ENCODE measurements around the gene ZMYM4. TPM values are rescaled to one million over a fixed set of nuclear protein-coding genes. Genes with fewer than 3 reads are reported as not detected.
"Not testable (repeated sequence)": the region's sequence is repeated elsewhere in the genome, so short reads cannot be mapped to it uniquely, and the experiment has no call there.

The ZMYM4 gene
- total RNA-seq, 1 experiment from 2014 or later: 66.0 TPM

DNA sequence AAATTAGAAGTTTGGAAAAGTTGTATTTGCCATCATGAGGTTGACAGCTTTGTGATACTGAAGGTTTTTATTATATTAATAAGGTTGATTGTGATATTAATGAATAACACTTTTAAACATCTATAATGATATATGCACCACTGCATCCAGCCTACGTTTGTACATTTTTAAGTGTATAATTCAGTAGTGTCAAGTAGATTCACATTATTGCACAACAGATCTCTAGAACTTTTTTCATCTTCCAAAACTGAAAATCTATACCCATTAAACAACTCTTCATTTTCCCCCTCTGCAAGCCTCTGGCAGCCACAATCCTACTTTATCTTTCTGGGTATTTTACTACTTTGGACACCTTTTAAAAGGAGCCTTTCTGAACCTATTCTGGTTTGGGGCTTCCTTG is 37.2 kb upstream of the ZMYM4 start:
- no peak overlapping the region for H2AK5ac ChIP-seq (ENCODE audit: insufficient read length, low read length)
- no peak overlapping the region for H3K4me2 ChIP-seq (ENCODE audit: insufficient read depth, insufficient read length, low read length)
- H4K5ac ChIP-seq (ENCODE audit: insufficient read length, low read depth, low read length): no peak overlapping the region
- WGBS (ENCODE audit: extremely low coverage, insufficient read length, low lambda C conversion rate): no CpG with 5 or more reads among the region's 1 CpG
- H3K79me2 ChIP-seq (ENCODE audit: insufficient read depth, low read length): no peaks in the 10 kb centered on the region
- H3K9me3 Mint-ChIP-seq: no peaks in the 10 kb centered on the region
- no peak for DNase-seq
- H3K79me1 ChIP-seq (ENCODE audit: insufficient read depth, low read depth, low read length, poor library complexity, severe bottlenecking): no peaks in the 10 kb centered on the region
- H2BK12ac ChIP-seq (ENCODE audit: insufficient read length, low read depth, low read length): no peak overlapping the region
- H3K27me3 ChIP-seq (ENCODE audit: insufficient read depth, low read length): no peaks in the 10 kb centered on the region
- no peaks in the 10 kb centered on the region for H3K4me1 Mint-ChIP-seq
- no peak overlapping the region for H3K27ac Mint-ChIP-seq
- H3K27ac ChIP-seq (ENCODE audit: insufficient read length, low read depth, low read length): no peak overlapping the region
- H3K9ac ChIP-seq (ENCODE audit: extremely low read depth, insufficient read length, low read length): no peak overlapping the region
- no peaks in the 10 kb centered on the region for H3K4me1 ChIP-seq (ENCODE audit: insufficient read depth, low read length)
- H3K27me3 Mint-ChIP-seq (ENCODE audit: low read depth): no peaks in the 10 kb centered on the region
- no peak overlapping the region for H3K56ac ChIP-seq (ENCODE audit: insufficient read length, low read depth, low read length)
- H2AFZ ChIP-seq (ENCODE audit: low read length): no peak overlapping the region
- H4K91ac ChIP-seq (ENCODE audit: insufficient read length, low read depth, low read length): no peak overlapping the region
- no peaks in the 10 kb centered on the region for H3K36me3 Mint-ChIP-seq (ENCODE audit: insufficient read depth in 1 of 3, low read depth in 3 of 3)
- no peak for TF ChIP-seq CTCF (conservative IDR thresholded peaks at IDR 0.05)
- no peak overlapping the region for H3K4ac ChIP-seq (ENCODE audit: low read depth, low read length)
- no peak overlapping the region for H3K14ac ChIP-seq (ENCODE audit: insufficient read depth, low read length)
- no peak overlapping the region for H3T11ph ChIP-seq (ENCODE audit: low read length)
- H3K4me3 Mint-ChIP-seq: no peak overlapping the region
- no peak overlapping the region for H2BK5ac ChIP-seq (ENCODE audit: insufficient read length, low read length)
- no peak overlapping the region for H2BK15ac ChIP-seq (ENCODE audit: low read depth, low read length)
- no peak overlapping the region for H2BK120ac ChIP-seq (ENCODE audit: low read depth, low read length, poor library complexity, severe bottlenecking)
- H2BK20ac ChIP-seq (ENCODE audit: low read depth, low read length, poor library complexity, severe bottlenecking): no peak overlapping the region
- H4K20me1 ChIP-seq (ENCODE audit: control insufficient read depth, insufficient read depth, insufficient read length): no peaks in the 10 kb centered on the region
- H3K23me2 ChIP-seq (ENCODE audit: insufficient read length, low read depth, low read length, poor library complexity, severe bottlenecking): no peaks in the 10 kb centered on the region
- no peak overlapping the region for H4K8ac ChIP-seq (replicated peaks; ENCODE audit: insufficient read length, low read depth, low read length)
- H3K9me3 ChIP-seq (ENCODE audit: control insufficient read depth, low read depth, low read length): no peaks in the 10 kb centered on the region
- no peak overlapping the region for H3K18ac ChIP-seq (ENCODE audit: insufficient read length, low read depth, low read length)
- no peak overlapping the region for H3K23ac ChIP-seq (ENCODE audit: insufficient read length, low read depth, low read length)

GRCh38 chr1:35236772-35237171 is 31.7 kb upstream of the ZMYM4 start:
- not testable (repeated sequence) for H3K4me1 Mint-ChIP-seq; H3K9ac ChIP-seq (ENCODE audit: extremely low read depth, insufficient read length, low read length); H3K79me2 ChIP-seq (ENCODE audit: insufficient read depth, low read length); H3K23me2 ChIP-seq (ENCODE audit: insufficient read length, low read depth, low read length, poor library complexity, severe bottlenecking); H2AK5ac ChIP-seq (ENCODE audit: insufficient read length, low read length); H3K4me3 Mint-ChIP-seq; H4K5ac ChIP-seq (ENCODE audit: insufficient read length, low read depth, low read length); H2BK15ac ChIP-seq (ENCODE audit: low read depth, low read length); H2AFZ ChIP-seq (ENCODE audit: low read length); H3K36me3 Mint-ChIP-seq (ENCODE audit: insufficient read depth in 1 of 3, low read depth in 3 of 3); H3K27ac Mint-ChIP-seq; H3K9me3 ChIP-seq (ENCODE audit: control insufficient read depth, low read depth, low read length); H3K27me3 Mint-ChIP-seq (ENCODE audit: low read depth); H3K4ac ChIP-seq (ENCODE audit: low read depth, low read length); H3K79me1 ChIP-seq (ENCODE audit: insufficient read depth, low read depth, low read length, poor library complexity, severe bottlenecking); H3K27me3 ChIP-seq (ENCODE audit: insufficient read depth, low read length); H3K56ac ChIP-seq (ENCODE audit: insufficient read length, low read depth, low read length); H3K4me1 ChIP-seq (ENCODE audit: insufficient read depth, low read length); H2BK20ac ChIP-seq (ENCODE audit: low read depth, low read length, poor library complexity, severe bottlenecking); H3T11ph ChIP-seq (ENCODE audit: low read length); H4K20me1 ChIP-seq (ENCODE audit: control insufficient read depth, insufficient read depth, insufficient read length); H3K14ac ChIP-seq (ENCODE audit: insufficient read depth, low read length); H3K9me3 Mint-ChIP-seq; H2BK12ac ChIP-seq (ENCODE audit: insufficient read length, low read depth, low read length); H3K18ac ChIP-seq (ENCODE audit: insufficient read length, low read depth, low read length); H3K27ac ChIP-seq (ENCODE audit: insufficient read length, low read depth, low read length); H3K4me2 ChIP-seq (ENCODE audit: insufficient read depth, insufficient read length, low read length); H3K23ac ChIP-seq (ENCODE audit: insufficient read length, low read depth, low read length); H2BK120ac ChIP-seq (ENCODE audit: low read depth, low read length, poor library complexity, severe bottlenecking); H4K91ac ChIP-seq (ENCODE audit: insufficient read length, low read depth, low read length); DNase-seq; H4K8ac ChIP-seq (replicated peaks; ENCODE audit: insufficient read length, low read depth, low read length); H2BK5ac ChIP-seq (ENCODE audit: insufficient read length, low read length)
- WGBS (ENCODE audit: extremely low coverage, insufficient read length, low lambda C conversion rate): no CpG with 5 or more reads among the region's 2 CpGs

All from H9 (cell line).